ENCODE measurements around the gene MICALL1.

GRCh38 chr22:37930270-37930951 is 24.3 kb downstream of the MICALL1 start:
- TF ChIP-seq CTCF (IDR thresholded peaks at IDR 0.05; ENCODE audit: low read depth, low read length, poor library complexity, severe bottlenecking) (peak; percentile 61), EZH2phosphoT487 (IDR thresholded peaks at IDR 0.05; ENCODE audit: borderline replicate concordance, low read length) (no peak)
